Measurements from ENCODE around the gene TPT1.

The TPT1 gene

GRCh38 chr13:45328661-45329111 is 12.3 kb downstream of the TPT1 start:
- no peaks in the 10 kb centered on the region for H3K36me3 ChIP-seq (ENCODE audit: insufficient read depth, low read length)
- peak overlapping the region; percentile 92 for H3K4me2 ChIP-seq (ENCODE audit: low read depth, low read length, poor library complexity, severe bottlenecking)
- H3K9me3 ChIP-seq (ENCODE audit: insufficient read depth, low read depth, low read length), result no peaks in the 10 kb centered on the region
- H2AFZ ChIP-seq (ENCODE audit: low read length), result no peak overlapping the region
- H3K9ac ChIP-seq (ENCODE audit: low read depth, low read length, poor library complexity, severe bottlenecking), result peak overlapping the region; percentile 59
- H4K20me1 ChIP-seq (ENCODE audit: insufficient read depth, low read length, poor library complexity, severe bottlenecking), result peaks cover 6% of the 10 kb centered on the region
- peaks cover 10% of the 10 kb centered on the region; the same call in 1 of the 2 replicates for H3F3A ChIP-seq (ENCODE audit: low read depth)
- peak overlapping the region; percentile 63 for H3K4me3 ChIP-seq (ENCODE audit: low read length, poor library complexity, severe bottlenecking)
- TF ChIP-seq EZH2phosphoT487 (IDR thresholded peaks at IDR 0.05; ENCODE audit: borderline replicate concordance), result no peak
- TF ChIP-seq CTCF (conservative IDR thresholded peaks at IDR 0.05; ENCODE audit: low read length), result no peak
- peaks cover 61% of the 10 kb centered on the region for H3K4me1 ChIP-seq (ENCODE audit: insufficient read depth, low read length, poor library complexity, severe bottlenecking)
- no peaks in the 10 kb centered on the region for H3K27me3 ChIP-seq (ENCODE audit: insufficient read depth, low read length, poor library complexity, severe bottlenecking)
- peaks cover 28% of the 10 kb centered on the region for H3K79me2 ChIP-seq (ENCODE audit: insufficient read depth, low read length)
- H3K9me2 ChIP-seq (replicated peaks; ENCODE audit: low read depth, low read length), result no peaks in the 10 kb centered on the region

- no peak overlapping the region for H2AFZ ChIP-seq (ENCODE audit: low read length)
- H3F3A ChIP-seq (ENCODE audit: low read depth), result peaks cover 6% of the 10 kb centered on the region; the same call in 1 of the 2 replicates
- no peaks in the 10 kb centered on the region for H3K9me3 ChIP-seq (ENCODE audit: insufficient read depth, low read depth, low read length)
- no peak overlapping the region for H3K9ac ChIP-seq (ENCODE audit: low read depth, low read length, poor library complexity, severe bottlenecking)
- no peaks in the 10 kb centered on the region for H3K9me2 ChIP-seq (replicated peaks; ENCODE audit: low read depth, low read length)
- TF ChIP-seq EZH2phosphoT487 (IDR thresholded peaks at IDR 0.05; ENCODE audit: borderline replicate concordance), result no peak
- peak; percentile 29 for TF ChIP-seq CTCF (conservative IDR thresholded peaks at IDR 0.05; ENCODE audit: low read length)
- H3K4me1 ChIP-seq (ENCODE audit: insufficient read depth, low read length, poor library complexity, severe bottlenecking), result peaks cover 48% of the 10 kb centered on the region
- H3K4me3 ChIP-seq (ENCODE audit: low read length, poor library complexity, severe bottlenecking), result no peak overlapping the region
- H3K27me3 ChIP-seq (ENCODE audit: insufficient read depth, low read length, poor library complexity, severe bottlenecking), result no peaks in the 10 kb centered on the region
- no peaks in the 10 kb centered on the region for H3K36me3 ChIP-seq (ENCODE audit: insufficient read depth, low read length)
- H3K4me2 ChIP-seq (ENCODE audit: low read depth, low read length, poor library complexity, severe bottlenecking), result no peak overlapping the region
- peaks cover 15% of the 10 kb centered on the region; the same call in 1 of the 2 replicates for H3K79me2 ChIP-seq (ENCODE audit: insufficient read depth, low read length)
- no peaks in the 10 kb centered on the region for H4K20me1 ChIP-seq (ENCODE audit: insufficient read depth, low read length, poor library complexity, severe bottlenecking)
These were observed 13.6 kb downstream of the TPT1 start for GRCh38 chr13:45327253-45327955.

GRCh38 chr13:45325806-45326205 is 15.2 kb downstream of the TPT1 start:
- no peaks in the 10 kb centered on the region for H3K9me3 ChIP-seq (ENCODE audit: insufficient read depth, low read depth, low read length)
- no peaks in the 10 kb centered on the region for H4K20me1 ChIP-seq (ENCODE audit: insufficient read depth, low read length, poor library complexity, severe bottlenecking)
- H3K9ac ChIP-seq (ENCODE audit: low read depth, low read length, poor library complexity, severe bottlenecking), result no peak overlapping the region
- H3K9me2 ChIP-seq (replicated peaks; ENCODE audit: low read depth, low read length), result no peaks in the 10 kb centered on the region
- H3K79me2 ChIP-seq (ENCODE audit: insufficient read depth, low read length), result 0 out of 2 replicates have a peak, but pooled peaks cover under 1% of the 10 kb centered on the region
- H2AFZ ChIP-seq (ENCODE audit: low read length), result no peak overlapping the region
- H3K27me3 ChIP-seq (ENCODE audit: insufficient read depth, low read length, poor library complexity, severe bottlenecking), result no peaks in the 10 kb centered on the region
- H3K4me3 ChIP-seq (ENCODE audit: low read length, poor library complexity, severe bottlenecking), result no peak overlapping the region
- no peak overlapping the region for H3K4me2 ChIP-seq (ENCODE audit: low read depth, low read length, poor library complexity, severe bottlenecking)
- H3K4me1 ChIP-seq (ENCODE audit: insufficient read depth, low read length, poor library complexity, severe bottlenecking), result peaks cover 32% of the 10 kb centered on the region
- TF ChIP-seq EZH2phosphoT487 (IDR thresholded peaks at IDR 0.05; ENCODE audit: borderline replicate concordance), result no peak
- TF ChIP-seq CTCF (conservative IDR thresholded peaks at IDR 0.05; ENCODE audit: low read length), result no peak
- H3F3A ChIP-seq (ENCODE audit: low read depth), result peaks cover 6% of the 10 kb centered on the region; the same call in 1 of the 2 replicates
- no peaks in the 10 kb centered on the region for H3K36me3 ChIP-seq (ENCODE audit: insufficient read depth, low read length)

Data from Loucy (cell line).